PC-3 (cell line): ENCODE data around the gene AGAP1. TPM values are rescaled to one million over a fixed set of nuclear protein-coding genes. Genes with fewer than 3 reads are reported as not detected.

Experiments
- ATAC-seq: fragments of 200-7000 bp; cut with Tn5 transposase; 2 replicates; pipeline ENCODE4 v1.9.1; 2020; ENCODE audit warnings: mild to moderate bottlenecking, moderate library complexity
- BruUV-seq: library from RNA; stranded (reverse); fragments of 400-500 nt; replicated peaks from 2 replicates; lab custom pipeline; 2021; lab: Mats Ljungman, UMichigan
- CTCF ChIA-PET: fragments of 300-600 bp; sonication (Branson Sonifier 250); formaldehyde crosslinking; loops from one replicate; lab custom pipeline; 2022; ENCODE audit warnings: antibody characterized with exemption; lab: Charles Lee
- POLR2A ChIA-PET: fragments of 300-600 bp; sonication (Branson Sonifier 250); formaldehyde crosslinking; loops from one replicate; lab custom pipeline; 2022; ENCODE audit warnings: antibody characterized with exemption; ENCODE audit not compliant: unreplicated experiment; lab: Charles Lee
- DNase-seq: peaks from one replicate; pipeline ENCODE4 v3.0.0-alpha.2; 2015
- H2AFZ ChIP-seq: fragments of 300-600 bp; sonication (generic); 2 replicates; pipeline ENCODE4 v1.6.0; 2016; ENCODE audit warnings: antibody characterized with exemption, low read length
- H3F3A ChIP-seq: fragments of 300-600 bp; sonication (generic); one replicate; pipeline ENCODE4 v1.6.0; 2017; ENCODE audit warnings: antibody characterized with exemption, low read length, control low read depth, mild to moderate bottlenecking; ENCODE audit not compliant: unreplicated experiment
- H3K27ac ChIP-seq: fragments of 300-600 bp; sonication (generic); 2 replicates; pipeline ENCODE4 v1.5.1; 2016; ENCODE audit warnings: mild to moderate bottlenecking, low read length
- H3K27me3 ChIP-seq: fragments of 300-600 bp; sonication (generic); 2 replicates; pipeline ENCODE4 v1.6.1; 2016; ENCODE audit warnings: low read length, mixed read lengths
- H3K36me3 ChIP-seq: fragments of 300-600 bp; sonication (generic); 2 replicates; pipeline ENCODE4 v1.6.1; 2016; ENCODE audit warnings: low read depth, mixed run types, low read length, mixed read lengths
- H3K4me1 ChIP-seq: fragments of 300-600 bp; sonication (generic); 2 replicates; pipeline ENCODE4 v1.5.1; 2016; ENCODE audit warnings: low read length; ENCODE audit not compliant: insufficient read depth
- H3K4me2 ChIP-seq: fragments of 300-600 bp; sonication (generic); 2 replicates; pipeline ENCODE4 v1.6.0; 2016; ENCODE audit warnings: low read length
- H3K4me3 ChIP-seq: fragments of 300-600 bp; sonication (generic); 2 replicates; pipeline ENCODE4 v1.5.1; 2016; ENCODE audit warnings: mild to moderate bottlenecking, low read length, mixed read lengths
- H3K79me2 ChIP-seq: fragments of 300-600 bp; sonication (generic); 2 replicates; pipeline ENCODE4 v1.6.1; 2017; ENCODE audit warnings: low read length, mixed read lengths
- H3K9ac ChIP-seq: fragments of 300-600 bp; sonication (generic); 2 replicates; pipeline ENCODE4 v1.6.0; 2016; ENCODE audit warnings: mild to moderate bottlenecking, low read length
- H3K9me2 ChIP-seq: fragments of 300-600 bp; sonication (generic); replicated peaks from 2 replicates; pipeline ENCODE4 v1.6.1; 2016; ENCODE audit warnings: mixed run types, low read length, mixed read lengths
- H3K9me3 ChIP-seq: fragments of 300-600 bp; sonication (generic); 2 replicates; pipeline ENCODE4 v1.6.1; 2016; ENCODE audit warnings: low read length, mixed read lengths
- H4K20me1 ChIP-seq: fragments of 300-600 bp; sonication (generic); 2 replicates; pipeline ENCODE4 v1.6.1; 2016; ENCODE audit warnings: low read length, mixed read lengths
- EZH2 ChIP-seq: fragments of 300-600 bp; sonication (generic); IDR thresholded peaks from one replicate; pipeline ENCODE4 v1.6.1; 2017; ENCODE audit warnings: antibody characterized with exemption, mild to moderate bottlenecking, low read length; ENCODE audit not compliant: unreplicated experiment
- EZH2phosphoT487 ChIP-seq: fragments of 300-600 bp; sonication (generic); IDR thresholded peaks from 2 replicates; pipeline ENCODE4 v1.6.1; 2018; ENCODE audit warnings: mild to moderate bottlenecking, antibody characterized with exemption, low read length, borderline replicate concordance
- intact Hi-C: fragments of 100-400 bp; cut with micrococcal nuclease; formaldehyde crosslinking; loops from 2 replicates; pipeline ENCODE4 v1.9.0; 2023
- total RNA-seq: library from RNA; depleted of rRNA; stranded (reverse); fragments of >200 nt; gene quantifications from 2 replicates; pipeline ENCODE4 v1.2.3, GENCODE V29; 2014
- TF ChIP-seq, protein P1 (sequence below): fragments of 300-600 bp; sonication (generic); conservative IDR thresholded peaks from 2 replicates; pipeline ENCODE4 v1.5.1; 2017; ENCODE audit warnings: antibody characterized with exemption, low read depth, mild to moderate bottlenecking, low read length

Gene AGAP1
- total RNA-seq, 1 experiment from 2014 or later = 31.0 TPM

DNA sequence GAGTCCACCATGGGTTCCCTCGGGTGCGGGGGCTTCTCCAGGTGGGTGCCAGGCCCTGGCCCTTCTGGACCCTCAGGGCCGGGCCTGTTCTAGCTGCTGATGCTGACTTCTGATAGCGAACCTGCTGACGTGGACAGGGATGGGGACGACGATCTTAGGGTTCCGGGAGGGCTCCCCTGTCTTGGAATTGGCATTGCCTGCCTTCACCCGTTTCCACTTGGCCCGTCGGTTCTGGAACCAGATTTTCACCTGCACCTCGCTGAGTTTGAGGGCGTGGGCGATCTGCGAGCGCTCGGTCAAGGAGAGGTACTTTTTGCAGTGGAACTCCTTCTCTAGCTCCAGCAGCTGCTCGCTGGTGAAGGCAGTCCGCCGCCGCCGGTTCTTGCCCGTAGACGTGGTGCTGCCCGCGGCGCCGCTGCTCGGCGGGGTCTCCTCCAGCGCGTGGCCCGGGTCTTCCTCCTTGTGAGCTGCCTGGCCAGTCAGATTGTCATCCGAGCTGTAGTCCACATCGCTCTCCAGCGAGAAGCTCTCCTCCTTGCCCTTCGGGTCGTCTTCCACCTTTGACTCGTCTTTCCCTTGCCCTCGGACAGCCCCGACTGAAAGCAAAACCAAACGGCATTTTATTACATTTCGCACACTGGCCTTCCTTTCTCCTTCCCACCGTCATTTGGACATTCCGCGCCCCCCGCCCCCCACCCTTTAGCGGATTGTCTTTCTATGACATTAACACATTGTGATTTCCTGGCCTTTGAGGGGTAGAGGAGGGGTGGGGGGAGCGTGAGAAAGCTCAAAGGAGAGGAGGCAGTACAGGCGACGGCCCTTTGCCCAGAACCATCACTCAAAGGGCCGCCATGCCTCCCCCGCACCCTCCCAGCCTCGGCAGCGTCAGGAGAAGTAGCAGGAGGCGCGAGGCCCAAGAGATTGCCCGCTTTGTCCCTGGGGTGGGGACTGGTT is 672.3 kb downstream of the AGAP1 start:
- peak overlapping the region; percentile 63 for H3K9ac ChIP-seq
- H3K36me3 ChIP-seq = no peaks in the 10 kb centered on the region
- peaks cover 41% of the 10 kb centered on the region for H3K79me2 ChIP-seq
- no peaks in the 10 kb centered on the region for H3K27me3 ChIP-seq
- no peaks in the 10 kb centered on the region for H3F3A ChIP-seq
- BruUV-seq = no TSS peak
- H3K4me2 ChIP-seq = peak overlapping the region; percentile 99
- no peaks in the 10 kb centered on the region for H4K20me1 ChIP-seq
- no peak for DNase-seq
- H3K4me3 ChIP-seq = peak overlapping the region; percentile 91
- ATAC-seq = no peak
- POLR2A ChIA-PET = no interaction called here
- no peaks in the 10 kb centered on the region for H3K9me2 ChIP-seq
- peaks cover 10% of the 10 kb centered on the region for H3K4me1 ChIP-seq
- peak overlapping the region; percentile 92 for H2AFZ ChIP-seq
- no peaks in the 10 kb centered on the region for H3K9me3 ChIP-seq
- intact Hi-C loops = loop anchor here (5.0 kb wide), 1 partner anchor 119 kb away; no protein-coding TSS in a partner anchor
- CTCF ChIA-PET = no interaction called here
- TF ChIP-seq, protein P1, sequence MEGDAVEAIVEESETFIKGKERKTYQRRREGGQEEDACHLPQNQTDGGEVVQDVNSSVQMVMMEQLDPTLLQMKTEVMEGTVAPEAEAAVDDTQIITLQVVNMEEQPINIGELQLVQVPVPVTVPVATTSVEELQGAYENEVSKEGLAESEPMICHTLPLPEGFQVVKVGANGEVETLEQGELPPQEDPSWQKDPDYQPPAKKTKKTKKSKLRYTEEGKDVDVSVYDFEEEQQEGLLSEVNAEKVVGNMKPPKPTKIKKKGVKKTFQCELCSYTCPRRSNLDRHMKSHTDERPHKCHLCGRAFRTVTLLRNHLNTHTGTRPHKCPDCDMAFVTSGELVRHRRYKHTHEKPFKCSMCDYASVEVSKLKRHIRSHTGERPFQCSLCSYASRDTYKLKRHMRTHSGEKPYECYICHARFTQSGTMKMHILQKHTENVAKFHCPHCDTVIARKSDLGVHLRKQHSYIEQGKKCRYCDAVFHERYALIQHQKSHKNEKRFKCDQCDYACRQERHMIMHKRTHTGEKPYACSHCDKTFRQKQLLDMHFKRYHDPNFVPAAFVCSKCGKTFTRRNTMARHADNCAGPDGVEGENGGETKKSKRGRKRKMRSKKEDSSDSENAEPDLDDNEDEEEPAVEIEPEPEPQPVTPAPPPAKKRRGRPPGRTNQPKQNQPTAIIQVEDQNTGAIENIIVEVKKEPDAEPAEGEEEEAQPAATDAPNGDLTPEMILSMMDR = no peak
- TF ChIP-seq EZH2 (no peak), EZH2phosphoT487 (no peak)
- H3K27ac ChIP-seq = no peak overlapping the region

DNA sequence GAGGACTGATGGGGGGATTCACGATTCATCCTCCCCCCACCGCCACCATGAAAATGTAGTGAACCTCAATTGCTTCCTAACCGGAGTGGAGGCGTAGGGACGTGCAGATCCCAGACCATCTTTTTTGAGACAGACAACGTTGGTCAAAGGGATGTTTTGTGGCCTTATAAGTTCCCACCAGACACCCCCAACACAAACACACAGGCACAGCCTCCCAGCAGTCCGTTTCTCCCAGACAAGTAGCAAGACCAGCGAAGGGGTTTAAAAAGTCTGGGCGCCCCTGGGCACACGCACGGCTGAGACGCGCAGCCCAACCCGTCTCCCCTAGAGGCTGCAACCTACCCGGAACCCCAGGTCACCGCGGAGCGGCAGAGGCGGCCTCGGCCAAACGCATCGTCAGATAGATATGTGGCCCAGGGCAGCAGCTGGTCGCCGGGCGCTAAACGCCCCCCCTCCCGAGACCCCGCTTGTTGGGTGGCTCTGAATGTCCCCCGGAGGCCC is 673.0 kb downstream of the AGAP1 start:
- TF ChIP-seq EZH2 = no peak
- no peak for TF ChIP-seq EZH2phosphoT487
- TF ChIP-seq, protein P1 = no peak
- Histone ChIP-seq H3K4me2 (peak overlapping the region; percentile 99), H3F3A (no peaks in the 10 kb centered on the region), H3K4me1 (peaks cover 10% of the 10 kb centered on the region), H3K9me2 (no peaks in the 10 kb centered on the region), H4K20me1 (no peaks in the 10 kb centered on the region), H3K4me3 (peak overlapping the region; percentile 91), H3K27me3 (no peaks in the 10 kb centered on the region), H3K9ac (peak overlapping the region; percentile 63), H3K36me3 (no peaks in the 10 kb centered on the region), H3K79me2 (peaks cover 41% of the 10 kb centered on the region), H3K9me3 (no peaks in the 10 kb centered on the region), H2AFZ (peak overlapping the region; percentile 92), H3K27ac (no peak overlapping the region)
- ATAC-seq = no peak
- POLR2A ChIA-PET = interaction anchor here (0.6 kb wide), 1 partner anchor 142 kb away, joined by 3 read pairs; no protein-coding TSS in a partner anchor
- CTCF ChIA-PET = no interaction called here
- DNase-seq = no peak
- intact Hi-C loops = loop anchor here (5.0 kb wide), 1 partner anchor 120 kb away; no protein-coding TSS in a partner anchor
- BruUV-seq = TSS peak; percentile 50
